ENCODE results near the gene OXA1L. TPM values are rescaled to one million over a fixed set of nuclear protein-coding genes. Genes with fewer than 3 reads are reported as not detected.
A peak's percentile ranks its signal among the peaks of the same experiment; 100 is the strongest.

Gene OXA1L
- total RNA-seq, 2 donors from 2014 or later: 73.2 to 83.5 TPM

GRCh38 chr14:22814941-22815713, 48.6 kb downstream of the OXA1L start, which contains the start of gene SLC7A7:
Gene SLC7A7, minus strand, starts transcription at chr14:22815435. Its CDS starts 2,037 bp downstream, at chr14:22813398.
- Histone ChIP-seq H3K27ac (peak within 1 kb of the TSS in 2 of 4 donors; percentile 42 to 65), H3K36me3 (replicated peaks in 1 of 2; ENCODE audit: insufficient read depth in 1 of 2, low read depth in 2 of 2) (no peaks in the 10 kb centered on the region), H3K4me1 (peaks cover 33% of the 10 kb centered on the region), H3K27me3 (no peaks in the 10 kb centered on the region), H3K4me3 (no peak within 1 kb of the TSS), H3K9me3 (no peaks in the 10 kb centered on the region)
- TF ChIP-seq POLR2A (IDR thresholded peaks at IDR 0.05): no peak
- TF ChIP-seq, protein P1, sequence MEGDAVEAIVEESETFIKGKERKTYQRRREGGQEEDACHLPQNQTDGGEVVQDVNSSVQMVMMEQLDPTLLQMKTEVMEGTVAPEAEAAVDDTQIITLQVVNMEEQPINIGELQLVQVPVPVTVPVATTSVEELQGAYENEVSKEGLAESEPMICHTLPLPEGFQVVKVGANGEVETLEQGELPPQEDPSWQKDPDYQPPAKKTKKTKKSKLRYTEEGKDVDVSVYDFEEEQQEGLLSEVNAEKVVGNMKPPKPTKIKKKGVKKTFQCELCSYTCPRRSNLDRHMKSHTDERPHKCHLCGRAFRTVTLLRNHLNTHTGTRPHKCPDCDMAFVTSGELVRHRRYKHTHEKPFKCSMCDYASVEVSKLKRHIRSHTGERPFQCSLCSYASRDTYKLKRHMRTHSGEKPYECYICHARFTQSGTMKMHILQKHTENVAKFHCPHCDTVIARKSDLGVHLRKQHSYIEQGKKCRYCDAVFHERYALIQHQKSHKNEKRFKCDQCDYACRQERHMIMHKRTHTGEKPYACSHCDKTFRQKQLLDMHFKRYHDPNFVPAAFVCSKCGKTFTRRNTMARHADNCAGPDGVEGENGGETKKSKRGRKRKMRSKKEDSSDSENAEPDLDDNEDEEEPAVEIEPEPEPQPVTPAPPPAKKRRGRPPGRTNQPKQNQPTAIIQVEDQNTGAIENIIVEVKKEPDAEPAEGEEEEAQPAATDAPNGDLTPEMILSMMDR (IDR thresholded peaks at IDR 0.05): no peak
- DNase-seq: peak in 1 of 4 donors; percentile 41
- intact Hi-C loops (cut with DNase I): no loop called here
- no peak for ATAC-seq
- 51 to 52% methylated on average over 10 of the region's 10 CpGs for WGBS, 2 donors

GRCh38 chr14:22819151-22819988, 52.9 kb downstream of the OXA1L start:
- H3K27ac ChIP-seq: peak overlapping the region; percentile 68 to 88 (median 82)
- H3K4me1 ChIP-seq: peaks cover 68% of the 10 kb centered on the region
- no peaks in the 10 kb centered on the region for H3K9me3 ChIP-seq
- TF ChIP-seq POLR2A (IDR thresholded peaks at IDR 0.05): peak in 1 of 3 donors; percentile 40
- TF ChIP-seq, protein P1 (IDR thresholded peaks at IDR 0.05): no peak
- 21 to 23% methylated on average over 10 of the region's 10 CpGs for WGBS, 2 donors
- H3K4me3 ChIP-seq: no peak overlapping the region
- ATAC-seq (peak; percentile 10), DNase-seq (peak; percentile 33 to 57 (median 50))
- H3K36me3 ChIP-seq (replicated peaks in 1 of 2; ENCODE audit: insufficient read depth in 1 of 2, low read depth in 2 of 2): no peaks in the 10 kb centered on the region
- no peaks in the 10 kb centered on the region for H3K27me3 ChIP-seq
- intact Hi-C loops (cut with DNase I): no loop called here

DNA sequence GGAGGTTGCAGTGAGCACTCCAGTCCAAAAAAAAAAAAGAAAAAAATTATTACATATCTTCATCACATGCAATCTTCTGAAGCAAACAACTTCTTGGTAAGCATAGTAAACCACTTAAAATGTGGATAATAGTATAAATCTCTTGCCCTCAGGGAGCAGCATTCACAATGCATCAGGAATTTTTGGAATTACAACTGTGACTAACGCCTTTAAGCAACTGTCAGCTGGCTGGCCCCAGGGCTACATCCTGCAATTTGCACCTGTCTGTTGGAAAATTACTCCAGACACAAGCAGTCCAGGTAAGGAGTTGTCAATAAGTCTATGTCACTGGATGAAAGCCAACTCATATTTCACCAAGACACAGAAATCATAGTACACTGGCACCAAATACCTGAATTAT, 54.2 kb downstream of the OXA1L start:
- peaks cover 64% of the 10 kb centered on the region for H3K4me1 ChIP-seq
- WGBS, 2 donors: 16 to 57% methylated on average over 1 of the region's 1 CpG

DNA sequence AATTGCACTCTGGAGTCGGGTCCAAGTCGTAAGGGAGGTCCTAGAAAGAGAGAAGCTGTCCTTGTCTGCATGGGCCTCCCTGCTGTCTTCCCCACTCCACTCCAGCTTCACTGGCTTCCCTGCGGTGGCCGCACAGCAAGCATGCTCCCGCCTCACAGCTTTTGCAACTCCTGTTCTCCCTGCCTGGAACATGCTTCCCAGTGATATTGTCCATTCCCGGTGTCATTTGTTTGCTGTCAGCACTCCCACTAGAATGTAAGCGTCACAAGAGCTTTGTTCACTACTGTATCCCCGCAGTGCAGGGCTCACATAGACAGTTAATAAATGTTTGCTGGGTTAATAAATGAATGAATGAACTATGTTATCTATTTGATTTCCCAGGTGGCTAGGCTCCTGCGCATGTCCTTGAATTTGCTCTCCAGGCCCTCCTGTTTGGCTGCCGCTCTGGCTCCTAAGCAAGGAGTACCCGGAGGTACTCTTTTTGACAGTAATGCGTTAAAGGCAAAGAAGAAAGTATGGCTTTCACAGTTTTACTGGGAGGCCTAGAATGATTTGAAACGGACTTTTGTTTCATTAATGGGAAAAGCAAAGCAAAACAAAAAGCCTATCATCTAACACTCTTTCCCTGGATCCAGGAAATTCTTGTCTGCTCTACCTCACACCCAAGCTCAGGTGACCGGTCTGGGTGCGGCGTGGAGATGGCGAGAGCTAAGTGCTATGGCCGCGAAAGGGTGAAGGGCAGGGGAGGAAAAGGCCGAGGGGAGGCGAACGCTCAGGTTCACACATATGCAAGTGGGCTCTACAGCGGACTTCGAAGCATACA, 54.9 kb downstream of the OXA1L start:
- ATAC-seq: peak; percentile 73
- Histone ChIP-seq H3K9me3 (no peaks in the 10 kb centered on the region), H3K4me3 (no peak overlapping the region), H3K36me3 (replicated peaks in 1 of 2; ENCODE audit: insufficient read depth in 1 of 2, low read depth in 2 of 2) (no peaks in the 10 kb centered on the region), H3K27me3 (no peaks in the 10 kb centered on the region), H3K27ac (peak overlapping the region; percentile 74 to 88 (median 82)), H3K4me1 (peaks cover 64% of the 10 kb centered on the region)
- whole genome bisulfite sequencing, 2 donors: 17 to 25% methylated on average over 24 of the region's 24 CpGs
- TF ChIP-seq, protein P1 (IDR thresholded peaks at IDR 0.05): no peak
- TF ChIP-seq POLR2A (IDR thresholded peaks at IDR 0.05): peak in 2 of 3 donors; percentile 48 to 49
- DNase-seq: peak; percentile 64 to 81 (median 77)
- intact Hi-C loops (cut with DNase I): loop anchor here (5.0 kb wide), 1 partner anchor 36 kb away; no protein-coding TSS in a partner anchor

More for the DNA sequence above, 54.2 kb downstream of the OXA1L start:
- peak overlapping the region; percentile 43 to 88 (median 82) for H3K27ac ChIP-seq
- intact Hi-C loops (cut with DNase I): loop anchor here (5.0 kb wide), 1 partner anchor 37 kb away; no protein-coding TSS in a partner anchor
- H3K36me3 ChIP-seq (replicated peaks in 1 of 2; ENCODE audit: insufficient read depth in 1 of 2, low read depth in 2 of 2): no peaks in the 10 kb centered on the region
- no peak overlapping the region for H3K4me3 ChIP-seq
- H3K27me3 ChIP-seq: no peaks in the 10 kb centered on the region
- H3K9me3 ChIP-seq: no peaks in the 10 kb centered on the region
- DNase-seq (no peak), ATAC-seq (no peak)
- TF ChIP-seq, protein P1 (IDR thresholded peaks at IDR 0.05): no peak
- no peak for TF ChIP-seq POLR2A (IDR thresholded peaks at IDR 0.05)
